GM19351 (cell line): ENCODE measurements around the gene PRR29.

Experiments used
- ATAC-seq: cut with Tn5 transposase; IDR thresholded peaks from one replicate; pipeline ENCODE4 v1.9.1; 2021; ENCODE audit warnings: mild to moderate bottlenecking, moderate library complexity; ENCODE audit not compliant: unreplicated experiment

The PRR29 gene

GRCh38 chr17:64008346-64008745, 10.2 kb downstream of the PRR29 start:
- ATAC-seq, result no peak

GRCh38 chr17:64008830-64009229, 10.7 kb downstream of the PRR29 start:
- no peak for ATAC-seq

- ATAC-seq, result no peak
Observed at GRCh38 chr17:64009571-64010402, 11.6 kb downstream of the PRR29 start.

GRCh38 chr17:64015447-64015846, 17.3 kb downstream of the PRR29 start:
- no peak for ATAC-seq

- ATAC-seq, result no peak
Observed at GRCh38 chr17:64016231-64016784, 18.2 kb downstream of the PRR29 start.

- ATAC-seq, result no peak
Observed at GRCh38 chr17:64016974-64017373, 18.8 kb downstream of the PRR29 start.

GRCh38 chr17:64017381-64017980, 19.3 kb downstream of the PRR29 start:
- ATAC-seq, result no peak

- ATAC-seq, result peak; percentile 7
Observed at GRCh38 chr17:64019551-64019961, 21.4 kb downstream of the PRR29 start.

- ATAC-seq, result peak; percentile 70
Observed at GRCh38 chr17:64020056-64020766, 22.1 kb downstream of the PRR29 start, which contains the start of gene ICAM2. TSS of gene ICAM2 (minus strand) at chr17:64020633. CDS start at chr17:64006691, 13,942 bp downstream.

GRCh38 chr17:64022611-64023063, 24.5 kb downstream of the PRR29 start:
- ATAC-seq, result no peak

- ATAC-seq, result no peak
Observed at GRCh38 chr17:64024215-64024654, 26.1 kb downstream of the PRR29 start.

- no peak for ATAC-seq
Observed at GRCh38 chr17:64024781-64025731, 26.9 kb downstream of the PRR29 start.

- peak; percentile 80 for ATAC-seq
Observed at GRCh38 chr17:64025732-64026294, 27.7 kb downstream of the PRR29 start.

GRCh38 chr17:64028874-64029464, 30.8 kb downstream of the PRR29 start:
- no peak for ATAC-seq

- ATAC-seq, result no peak
Observed at GRCh38 chr17:64032081-64032480, 33.9 kb downstream of the PRR29 start.

GRCh38 chr17:64036198-64036922, 38.2 kb downstream of the PRR29 start:
- no peak for ATAC-seq

- no peak for ATAC-seq
Observed at GRCh38 chr17:64037180-64037579, 39.0 kb downstream of the PRR29 start.

GRCh38 chr17:64037802-64038201, 39.7 kb downstream of the PRR29 start:
- no peak for ATAC-seq
